Upper lobe of right lung (tissue), 1 donor: ENCODE data around the gene HMGCS1. TPM values are rescaled to one million over a fixed set of nuclear protein-coding genes. Genes with fewer than 3 reads are reported as not detected.
"Not testable (repeated sequence)": the region's sequence is repeated elsewhere in the genome, so short reads cannot be mapped to it uniquely, and the experiment has no call there.

ENCODE experiments used
- ATAC-seq: fragments of 200-7000 bp; cut with Tn5 transposase; one replicate; pipeline ENCODE4 v1.9.1; 2020; ENCODE audit warnings: mild to moderate bottlenecking, moderate library complexity
- DNase-seq: peaks from one replicate; pipeline ENCODE4 v3.0.0-alpha.2; 2020
- H3K27ac ChIP-seq: fragments of 200-600 bp; one replicate; pipeline ENCODE4 v1.8.0; 2022
- H3K27me3 ChIP-seq: fragments of 200-600 bp; one replicate; pipeline ENCODE4 v1.8.0; 2022; ENCODE audit warnings: mild to moderate bottlenecking
- H3K36me3 ChIP-seq: fragments of 200-600 bp; one replicate; pipeline ENCODE4 v1.8.0; 2022
- H3K4me1 ChIP-seq: fragments of 200-600 bp; one replicate; pipeline ENCODE4 v1.8.0; 2022
- H3K4me3 ChIP-seq: fragments of 200-600 bp; one replicate; pipeline ENCODE4 v1.8.0; 2022; ENCODE audit warnings: mild to moderate bottlenecking
- H3K9me3 ChIP-seq: fragments of 200-600 bp; one replicate; pipeline ENCODE4 v1.8.0; 2022
- intact Hi-C: fragments of 100-400 bp; cut with DNase I; formaldehyde crosslinking; loops from one replicate; pipeline ENCODE4 v1.11.0; 2022
- total RNA-seq: library from RNA; stranded (reverse); fragmentation: NEBNext Ultra II Directional; extraction: Animal tissue kit (Norgen Biotek cat#: 25700); gene quantifications from one replicate; pipeline ENCODE4 v1.2.1, GENCODE V29; 2021
- TF ChIP-seq, protein P1 (sequence below): fragments of 200-600 bp; IDR thresholded peaks from one replicate; pipeline ENCODE4 v1.8.0; 2022; ENCODE audit warnings: antibody characterized with exemption
- donor health status: DM: no; HTN: yes; CAD: no; lungs with severe emphysema.

Gene HMGCS1
- total RNA-seq, 1 donor from 2014 or later = 167 TPM

DNA sequence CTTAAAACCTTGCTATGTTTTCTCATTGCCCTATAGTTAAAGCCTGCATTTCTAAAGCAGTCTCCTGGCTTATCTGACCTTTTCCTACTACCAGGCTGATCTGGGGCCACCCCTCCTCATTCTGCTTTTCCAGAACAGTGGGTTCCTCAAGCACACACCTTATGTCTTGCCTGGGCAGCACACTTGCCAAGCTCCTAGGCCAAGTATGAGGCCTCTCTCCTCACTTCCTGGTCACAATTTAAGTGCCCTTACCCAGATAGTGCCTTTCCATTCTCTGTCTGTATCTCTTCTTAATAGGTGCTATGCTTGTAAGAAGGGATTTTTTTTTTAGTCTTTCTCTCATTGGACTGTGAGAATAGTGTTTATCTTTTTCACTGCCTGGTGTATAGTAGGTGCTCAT, 39.7 kb downstream of the HMGCS1 start:
- ATAC-seq (peak; percentile 31), DNase-seq (no peak)
- no peaks in the 10 kb centered on the region for H3K27me3 ChIP-seq
- intact Hi-C loops = no loop called here
- H3K4me1 ChIP-seq = no peaks in the 10 kb centered on the region
- H3K36me3 ChIP-seq = no peaks in the 10 kb centered on the region
- TF ChIP-seq, protein P1, sequence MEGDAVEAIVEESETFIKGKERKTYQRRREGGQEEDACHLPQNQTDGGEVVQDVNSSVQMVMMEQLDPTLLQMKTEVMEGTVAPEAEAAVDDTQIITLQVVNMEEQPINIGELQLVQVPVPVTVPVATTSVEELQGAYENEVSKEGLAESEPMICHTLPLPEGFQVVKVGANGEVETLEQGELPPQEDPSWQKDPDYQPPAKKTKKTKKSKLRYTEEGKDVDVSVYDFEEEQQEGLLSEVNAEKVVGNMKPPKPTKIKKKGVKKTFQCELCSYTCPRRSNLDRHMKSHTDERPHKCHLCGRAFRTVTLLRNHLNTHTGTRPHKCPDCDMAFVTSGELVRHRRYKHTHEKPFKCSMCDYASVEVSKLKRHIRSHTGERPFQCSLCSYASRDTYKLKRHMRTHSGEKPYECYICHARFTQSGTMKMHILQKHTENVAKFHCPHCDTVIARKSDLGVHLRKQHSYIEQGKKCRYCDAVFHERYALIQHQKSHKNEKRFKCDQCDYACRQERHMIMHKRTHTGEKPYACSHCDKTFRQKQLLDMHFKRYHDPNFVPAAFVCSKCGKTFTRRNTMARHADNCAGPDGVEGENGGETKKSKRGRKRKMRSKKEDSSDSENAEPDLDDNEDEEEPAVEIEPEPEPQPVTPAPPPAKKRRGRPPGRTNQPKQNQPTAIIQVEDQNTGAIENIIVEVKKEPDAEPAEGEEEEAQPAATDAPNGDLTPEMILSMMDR = no peak
- no peak overlapping the region for H3K4me3 ChIP-seq
- H3K27ac ChIP-seq = no peak overlapping the region
- H3K9me3 ChIP-seq = no peaks in the 10 kb centered on the region

DNA sequence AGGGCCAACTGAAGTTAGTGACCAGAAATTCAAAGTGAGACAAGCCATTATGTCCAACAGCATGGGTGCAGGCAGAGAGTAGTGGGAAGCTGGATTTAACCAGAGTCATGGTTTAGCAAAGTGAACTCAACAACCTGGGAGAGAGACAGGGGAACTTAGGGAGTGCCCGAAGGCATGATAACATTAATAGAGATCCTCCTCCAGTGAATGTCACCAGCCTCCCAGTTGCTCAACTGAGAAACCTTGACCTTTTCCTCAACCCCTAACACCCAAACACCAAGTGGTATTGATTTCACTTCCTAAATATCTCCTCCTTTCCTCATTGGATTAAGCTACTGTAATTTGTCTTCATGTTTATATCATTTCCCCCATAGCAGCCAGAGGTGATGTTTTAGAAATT, 42.6 kb downstream of the HMGCS1 start:
- peak; percentile 68 for ATAC-seq
- Histone ChIP-seq H3K4me3 (no peak overlapping the region), H3K27ac (no peak overlapping the region), H3K27me3 (no peaks in the 10 kb centered on the region), H3K9me3 (no peaks in the 10 kb centered on the region), H3K36me3 (no peaks in the 10 kb centered on the region), H3K4me1 (no peaks in the 10 kb centered on the region)
- intact Hi-C loops = no loop called here
- TF ChIP-seq, protein P1 = no peak
- no peak for DNase-seq

GRCh38 chr5:43268188-43268820, 44.9 kb downstream of the HMGCS1 start:
- H3K4me3 ChIP-seq = no peak overlapping the region
- intact Hi-C loops = no loop called here
- no peak for ATAC-seq

GRCh38 chr5:43262269-43262668, 50.9 kb downstream of the HMGCS1 start:
- intact Hi-C loops, ATAC-seq, H3K36me3 ChIP-seq, H3K9me3 ChIP-seq, H3K4me1 ChIP-seq, H3K4me3 ChIP-seq, DNase-seq, H3K27ac ChIP-seq, H3K27me3 ChIP-seq: not testable (repeated sequence)

More at GRCh38 chr5:43268188-43268820, 44.9 kb downstream of the HMGCS1 start:
- TF ChIP-seq, protein P1 = no peak
- Histone ChIP-seq H3K27me3 (no peaks in the 10 kb centered on the region), H3K4me1 (no peaks in the 10 kb centered on the region), H3K9me3 (no peaks in the 10 kb centered on the region), H3K27ac (no peak overlapping the region), H3K36me3 (no peaks in the 10 kb centered on the region)
- no peak for DNase-seq

DNA sequence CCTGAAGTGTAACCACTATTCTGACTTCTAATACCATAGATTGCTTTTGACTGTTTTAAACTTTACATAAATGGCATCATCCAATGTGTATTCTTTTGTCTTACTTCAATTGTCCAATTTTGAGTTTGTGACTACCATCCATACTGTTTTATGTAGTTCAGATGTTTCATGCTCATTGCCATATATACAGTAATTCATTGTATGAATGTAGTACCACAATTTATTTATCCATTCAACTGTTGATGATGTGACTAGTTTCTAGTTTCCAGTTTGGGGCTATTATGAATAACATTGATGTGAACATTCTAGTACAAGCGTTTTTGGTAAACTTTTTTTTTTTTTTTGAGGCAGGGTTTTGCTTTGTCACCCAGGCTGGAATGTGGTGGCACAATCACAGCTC, 55.1 kb downstream of the HMGCS1 start:
- ATAC-seq (no peak), DNase-seq (no peak)
- TF ChIP-seq, protein P1 = no peak
- Histone ChIP-seq H3K9me3 (no peaks in the 10 kb centered on the region), H3K27ac (no peak overlapping the region), H3K4me1 (no peaks in the 10 kb centered on the region), H3K36me3 (no peaks in the 10 kb centered on the region), H3K4me3 (no peak overlapping the region), H3K27me3 (no peaks in the 10 kb centered on the region)
- intact Hi-C loops = no loop called here

GRCh38 chr5:43256261-43256966, 56.8 kb downstream of the HMGCS1 start:
- intact Hi-C loops = no loop called here
- H3K4me3 ChIP-seq = no peak overlapping the region
- peak; percentile 44 for ATAC-seq
- no peak overlapping the region for H3K27ac ChIP-seq
- TF ChIP-seq, protein P1 = no peak
- no peaks in the 10 kb centered on the region for H3K4me1 ChIP-seq
- H3K36me3 ChIP-seq = no peaks in the 10 kb centered on the region
- no peaks in the 10 kb centered on the region for H3K27me3 ChIP-seq
- no peaks in the 10 kb centered on the region for H3K9me3 ChIP-seq
- no peak for DNase-seq
